GM12878 (cell line): Measurements from ENCODE around the gene PSMC4. TPM values are rescaled to one million over a fixed set of nuclear protein-coding genes. Genes with fewer than 3 reads are reported as not detected.

Source experiments
- ATF7 ChIP-seq: fragments of 450-650 bp; IDR thresholded peaks from 2 replicates; pipeline ENCODE4 v1.6.1; 2016; ENCODE audit warnings: low read depth, mild to moderate bottlenecking
- BACH1 ChIP-seq: fragments of 450-650 bp; IDR thresholded peaks from 2 replicates; pipeline ENCODE4 v1.6.1; 2017; ENCODE audit warnings: mild to moderate bottlenecking, borderline replicate concordance
- BCL11A ChIP-seq: IDR thresholded peaks from 2 replicates; pipeline ENCODE4 v1.6.1; 2011; ENCODE audit warnings: low read depth, low read length
- CBFB ChIP-seq: IDR thresholded peaks from 2 replicates; pipeline ENCODE4 v1.6.1; 2016; ENCODE audit warnings: antibody characterized with exemption, low read depth
- CEBPZ ChIP-seq: fragments of 150-350 bp; IDR thresholded peaks from 2 replicates; pipeline ENCODE4 v1.6.1; 2016; ENCODE audit warnings: low read depth, low read length
- CREM ChIP-seq: IDR thresholded peaks from 2 replicates; pipeline ENCODE4 v1.6.1; 2014; ENCODE audit warnings: antibody characterized with exemption, low read depth
- EZH2 ChIP-seq: IDR thresholded peaks from 2 replicates; pipeline ENCODE4 v1.6.1; 2012; ENCODE audit warnings: low read depth, mild to moderate bottlenecking, control low read depth, inconsistent platforms, low read length, borderline replicate concordance; ENCODE audit not compliant: control insufficient read depth
- FOXK2 ChIP-seq: fragments of 450-650 bp; IDR thresholded peaks from 2 replicates; pipeline ENCODE4 v1.6.1; 2017; ENCODE audit warnings: mild to moderate bottlenecking, moderate library complexity
- FOXM1 ChIP-seq: IDR thresholded peaks from 2 replicates; pipeline ENCODE4 v1.6.1; 2012; ENCODE audit warnings: low read depth, mild to moderate bottlenecking, inconsistent platforms, low read length, moderate library complexity
- GATAD2B ChIP-seq: fragments of 450-650 bp; conservative IDR thresholded peaks from 2 replicates; pipeline ENCODE4 v1.6.1; 2017; ENCODE audit warnings: low read depth, mild to moderate bottlenecking, moderate library complexity
- HDAC2 ChIP-seq: fragments of 200-600 bp; sonication (generic); IDR thresholded peaks from 2 replicates; pipeline ENCODE4 v1.6.1; 2017
- HDGF ChIP-seq: fragments of 450-650 bp; IDR thresholded peaks from 2 replicates; pipeline ENCODE4 v1.6.1; 2016; ENCODE audit warnings: antibody characterized with exemption
- IKZF2 ChIP-seq, 2 experiments: fragments of 450-650 bp; IDR thresholded peaks; 2 replicates each; pipeline ENCODE4 v1.6.1; 2017; ENCODE audit warnings: mild to moderate bottlenecking in 2 of 2, moderate library complexity in 2 of 2
- IRF4 ChIP-seq: IDR thresholded peaks from 2 replicates; pipeline ENCODE4 v1.6.1; 2011; ENCODE audit warnings: low read depth, low read length
- KLF5 ChIP-seq: fragments of 450-650 bp; IDR thresholded peaks from 2 replicates; pipeline ENCODE4 v1.6.1; 2014; ENCODE audit warnings: mild to moderate bottlenecking; ENCODE audit not compliant: partially characterized antibody
- MAX ChIP-seq: IDR thresholded peaks from 2 replicates; pipeline ENCODE4 v1.6.1; 2012; ENCODE audit warnings: low read depth, low read length, improper control_type of control experiment
- MEF2B ChIP-seq: fragments of 450-650 bp; IDR thresholded peaks from 2 replicates; pipeline ENCODE4 v1.6.1; 2018; ENCODE audit warnings: mild to moderate bottlenecking, moderate library complexity; ENCODE audit not compliant: partially characterized antibody, poor library complexity, severe bottlenecking
- MLLT1 ChIP-seq: fragments of 450-650 bp; IDR thresholded peaks from 2 replicates; pipeline ENCODE4 v1.6.1; 2016; ENCODE audit warnings: mild to moderate bottlenecking
- MTA3 ChIP-seq: IDR thresholded peaks from 2 replicates; pipeline ENCODE4 v1.6.1; 2012; ENCODE audit warnings: low read length, inconsistent platforms, borderline replicate concordance
- MXI1 ChIP-seq: fragments of 150-350 bp; IDR thresholded peaks from 2 replicates; pipeline ENCODE4 v1.6.1; 2011; ENCODE audit warnings: low read depth, mild to moderate bottlenecking, inconsistent platforms, low read length, improper control_type of control experiment
- NFYB ChIP-seq: IDR thresholded peaks from 2 replicates; pipeline ENCODE4 v1.6.1; 2011; ENCODE audit warnings: low read depth, mild to moderate bottlenecking, low read length, improper control_type of control experiment, moderate library complexity; ENCODE audit not compliant: insufficient read depth
- PKNOX1 ChIP-seq: fragments of 450-650 bp; IDR thresholded peaks from 2 replicates; pipeline ENCODE4 v1.6.1; 2016; ENCODE audit warnings: mild to moderate bottlenecking
- POLR2AphosphoS2 ChIP-seq: IDR thresholded peaks from 2 replicates; pipeline ENCODE4 v1.6.1; 2011; ENCODE audit warnings: low read depth, mild to moderate bottlenecking, low read length, improper control_type of control experiment, moderate library complexity
- SIN3A ChIP-seq: IDR thresholded peaks from 2 replicates; pipeline ENCODE4 v1.6.1; 2012; ENCODE audit warnings: low read depth, low read length, improper control_type of control experiment
- STAT1 ChIP-seq: fragments of 450-650 bp; conservative IDR thresholded peaks from 2 replicates; pipeline ENCODE4 v1.6.1; 2014; ENCODE audit warnings: antibody characterized with exemption, mild to moderate bottlenecking
- YBX1 ChIP-seq: fragments of 450-650 bp; IDR thresholded peaks from 2 replicates; pipeline ENCODE4 v1.6.1; 2016; ENCODE audit warnings: antibody characterized with exemption
- YY1 ChIP-seq: IDR thresholded peaks from 2 replicates; pipeline ENCODE4 v1.6.1; 2011; ENCODE audit warnings: low read depth, mild to moderate bottlenecking, low read length
- ZBED1 ChIP-seq: IDR thresholded peaks from 2 replicates; pipeline ENCODE4 v1.6.1; 2016; ENCODE audit warnings: borderline replicate concordance
- ZNF24 ChIP-seq: fragments of 450-650 bp; IDR thresholded peaks from 2 replicates; pipeline ENCODE4 v1.6.1; 2017; ENCODE audit warnings: antibody characterized with exemption, mild to moderate bottlenecking
- polyA plus RNA-seq, 11 experiments: library from polyadenylated mRNA; depleted of rRNA in 4 of 11; unstranded in 6 of 11; stranded (reverse) in 5 of 11; fragments of >200 nt; fragmentation: Nextera tagmentation in 4 of 11; fragmentation: Illumina TruSeq in 1 of 11; extraction: Ambion mirVana in 4 of 11; extraction: Trizol in 1 of 11; gene quantifications; 1 replicate in 1 of 11; 2 replicates in 10 of 11; pipeline versions ENCODE4 v1.2.1 to v1.2.3, GENCODE V29; 2011 to 2016; ENCODE audit warnings: inconsistent platforms in 2 of 11, missing spikeins in 2 of 11, low read depth in 1 of 11
- total RNA-seq, 4 experiments: library from RNA; depleted of rRNA in 3 of 4; stranded (reverse); fragments of >200 nt in 3 of 4; fragmentation: Illumina TruSeq in 1 of 4; extraction: Trizol in 1 of 4; gene quantifications; 2 replicates each; pipeline versions ENCODE4 v1.2.1 to v1.2.3, GENCODE V29; 2013 to 2021

PSMC4 gene
- total and polyA plus RNA-seq, 10 of the 15 experiments (the other 5 are each of a cell fraction or from before 2014, with no cell fraction given), result 55.2 to 328 (median 127) TPM

- no peak for TF ChIP-seq FOXM1
- no peak for TF ChIP-seq MAX
- no peak for TF ChIP-seq YY1
- TF ChIP-seq FOXK2, result no peak
- no peak for TF ChIP-seq YBX1
- no peak for TF ChIP-seq EZH2
- TF ChIP-seq IRF4, result no peak
- no peak for TF ChIP-seq ZNF24
- TF ChIP-seq CBFB, result no peak
- TF ChIP-seq BACH1, result no peak
- no peak for TF ChIP-seq CREM
- peak; percentile 76 for TF ChIP-seq MLLT1
- peak; percentile 92 for TF ChIP-seq MXI1
- no peak for TF ChIP-seq POLR2AphosphoS2
- TF ChIP-seq HDGF, result 0 out of 2 replicates have a peak, but pooled peaks have one; percentile 48
- TF ChIP-seq SIN3A, result no peak
- TF ChIP-seq MTA3, result peak; percentile 38; the same call in 1 of the 2 replicates
- peak; percentile 30; the same call in 1 of the 2 replicates for TF ChIP-seq PKNOX1
- TF ChIP-seq KLF5, result no peak
- no peak for TF ChIP-seq MEF2B
- no peak; the same call in 1 of the 2 replicates for TF ChIP-seq ATF7
- TF ChIP-seq CEBPZ, result no peak
- no peak for TF ChIP-seq NFYB
- no peak for TF ChIP-seq GATAD2B
- 0 out of 4 replicates have a peak, but pooled peaks of 1 of the 2 experiments have one; percentile 8 for TF ChIP-seq IKZF2 (IDR thresholded peaks at IDR 0.05)
- TF ChIP-seq ZBED1, result no peak
- no peak for TF ChIP-seq HDAC2
- 0 out of 2 replicates have a peak, but pooled peaks have one; percentile 44 for TF ChIP-seq STAT1
- TF ChIP-seq BCL11A, result peak; percentile 24; the same call in 1 of the 2 replicates
Measured at GRCh38 chr19:39996218-39996810, 25.3 kb downstream of the PSMC4 start (continued).
